Stomach (tissue), 4 donors: Measurements from ENCODE around the gene TSPAN17.

Source experiments
- POLR2A ChIP-seq, 4 donors: fragments of 450-650 bp; IDR thresholded peaks; one replicate each; pipeline ENCODE4 v1.6.1; 2016; ENCODE audit warnings: antibody characterized with exemption in 4 of 4, control low read depth in 2 of 4, mild to moderate bottlenecking in 1 of 4, moderate library complexity in 1 of 4
- TF ChIP-seq, protein P1 (sequence below), 7 experiments: fragments of 450-650 bp in 4 of 7; fragments of 200-600 bp in 3 of 7; sonication (generic) in 3 of 7; IDR thresholded peaks; one replicate each; pipeline ENCODE4 v1.5.1; 2016 to 2019; ENCODE audit warnings: antibody characterized with exemption in 7 of 7, control low read depth in 2 of 7, mild to moderate bottlenecking in 1 of 7

DNA sequence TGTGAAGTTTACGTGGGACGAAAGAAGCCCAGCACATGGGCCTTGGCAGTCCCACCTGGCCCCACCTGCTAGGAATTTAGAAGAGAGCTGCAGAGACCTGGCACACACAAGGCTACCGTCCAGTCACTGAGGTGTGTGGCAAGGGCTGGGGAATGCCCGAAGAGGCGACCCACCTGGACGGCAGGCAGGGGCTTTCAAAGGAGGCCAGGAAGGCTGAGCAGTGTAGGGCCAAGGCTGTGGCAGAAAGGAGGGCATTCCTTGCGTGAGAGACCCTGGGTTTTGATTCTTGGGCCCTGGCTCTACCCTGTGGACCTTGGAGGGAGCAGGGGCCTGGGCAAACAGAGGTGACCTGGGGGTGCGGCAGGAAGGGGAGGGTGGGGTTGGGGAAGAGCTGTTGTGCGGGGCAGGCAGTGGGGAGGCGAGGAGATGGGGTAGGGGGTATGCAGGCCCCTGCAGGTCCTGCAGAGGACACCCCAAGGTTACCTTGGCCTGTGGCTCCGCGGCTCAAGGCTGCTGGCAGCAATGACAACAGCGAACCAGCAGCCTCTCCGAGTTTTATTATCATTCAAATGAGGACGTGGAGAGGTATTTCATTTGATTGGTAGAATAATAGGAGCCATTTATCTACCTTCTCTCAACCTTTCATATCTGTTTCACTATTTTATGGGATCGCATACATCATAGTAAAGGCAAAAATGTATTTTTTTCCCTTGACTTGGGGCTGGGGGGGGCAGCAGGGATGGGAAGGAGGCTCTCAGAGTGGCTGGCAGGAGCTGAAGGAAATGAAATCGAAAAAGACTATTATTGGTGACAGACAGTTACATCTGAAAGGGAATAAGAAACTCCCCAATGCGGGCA is 24.8 kb downstream of the TSPAN17 start:
- TF ChIP-seq, protein P1, sequence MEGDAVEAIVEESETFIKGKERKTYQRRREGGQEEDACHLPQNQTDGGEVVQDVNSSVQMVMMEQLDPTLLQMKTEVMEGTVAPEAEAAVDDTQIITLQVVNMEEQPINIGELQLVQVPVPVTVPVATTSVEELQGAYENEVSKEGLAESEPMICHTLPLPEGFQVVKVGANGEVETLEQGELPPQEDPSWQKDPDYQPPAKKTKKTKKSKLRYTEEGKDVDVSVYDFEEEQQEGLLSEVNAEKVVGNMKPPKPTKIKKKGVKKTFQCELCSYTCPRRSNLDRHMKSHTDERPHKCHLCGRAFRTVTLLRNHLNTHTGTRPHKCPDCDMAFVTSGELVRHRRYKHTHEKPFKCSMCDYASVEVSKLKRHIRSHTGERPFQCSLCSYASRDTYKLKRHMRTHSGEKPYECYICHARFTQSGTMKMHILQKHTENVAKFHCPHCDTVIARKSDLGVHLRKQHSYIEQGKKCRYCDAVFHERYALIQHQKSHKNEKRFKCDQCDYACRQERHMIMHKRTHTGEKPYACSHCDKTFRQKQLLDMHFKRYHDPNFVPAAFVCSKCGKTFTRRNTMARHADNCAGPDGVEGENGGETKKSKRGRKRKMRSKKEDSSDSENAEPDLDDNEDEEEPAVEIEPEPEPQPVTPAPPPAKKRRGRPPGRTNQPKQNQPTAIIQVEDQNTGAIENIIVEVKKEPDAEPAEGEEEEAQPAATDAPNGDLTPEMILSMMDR (IDR thresholded peaks at IDR 0.05) = no peak
- no peak for TF ChIP-seq POLR2A (IDR thresholded peaks at IDR 0.05)
